ENCODE measurements around the gene RAD51B. TPM values are rescaled to one million over a fixed set of nuclear protein-coding genes. Genes with fewer than 3 reads are reported as not detected.

RAD51B gene
- total and polyA plus RNA-seq, 2 of the 13 experiments (the other 11 are each of a cell fraction or from before 2014, with no cell fraction given), result 7.0 to 9.5 TPM

- H3K4me2 ChIP-seq (ENCODE audit: low read depth, low read length), result no peak overlapping the region
- H3K79me2 ChIP-seq (ENCODE audit: insufficient read depth, low read length), result no peaks in the 10 kb centered on the region
- H3K27ac ChIP-seq (ENCODE audit: extremely low read length, insufficient read depth, low read length), result no peak overlapping the region
- BruUV-seq (replicated peaks), result no TSS peak
- TF ChIP-seq ZNF839 (CRISPR knock-in tag; IDR thresholded peaks at IDR 0.05; ENCODE audit: borderline replicate concordance) (no peak), ZNF34 (CRISPR knock-in tag; IDR thresholded peaks at IDR 0.05; ENCODE audit: borderline replicate concordance) (no peak), THAP8 (CRISPR knock-in tag; IDR thresholded peaks at IDR 0.05; ENCODE audit: borderline replicate concordance) (no peak), RFX5 (IDR thresholded peaks at IDR 0.05; ENCODE audit: low read depth, low read length) (no peak), MAFK (conservative IDR thresholded peaks at IDR 0.05 in 1 of 2, IDR thresholded peaks at IDR 0.05 in 1 of 2; ENCODE audit: low read length in 2 of 2) (no peak), ZNF674 (CRISPR knock-in tag; IDR thresholded peaks at IDR 0.05; ENCODE audit: low read depth) (no peak), GATA4 (IDR thresholded peaks at IDR 0.05; ENCODE audit: borderline replicate concordance, low read depth) (no peak), HMGA1 (CRISPR knock-in tag; conservative IDR thresholded peaks at IDR 0.05) (no peak), ZBTB4 (CRISPR knock-in tag; IDR thresholded peaks at IDR 0.05; ENCODE audit: borderline replicate concordance) (no peak), ZNF329 (CRISPR knock-in tag; IDR thresholded peaks at IDR 0.05; ENCODE audit: low read depth) (no peak), ZNF724P (CRISPR knock-in tag; IDR thresholded peaks at IDR 0.05; ENCODE audit: borderline replicate concordance) (no peak), ZNF33B (CRISPR knock-in tag; IDR thresholded peaks at IDR 0.05) (no peak), NR2F1 (CRISPR knock-in tag; IDR thresholded peaks at IDR 0.05) (no peak), ZNF580 (CRISPR knock-in tag; IDR thresholded peaks at IDR 0.05; ENCODE audit: borderline replicate concordance, low read depth) (no peak), ZNF558 (CRISPR knock-in tag; IDR thresholded peaks at IDR 0.05; ENCODE audit: borderline replicate concordance) (no peak)
- H3K9ac ChIP-seq (ENCODE audit: insufficient read depth, low read depth, low read length), result no peak overlapping the region
- H3K36me3 ChIP-seq (replicated peaks in 1 of 2; ENCODE audit: control insufficient read depth in 1 of 2, insufficient read depth in 2 of 2, low read length in 2 of 2), result no peaks in the 10 kb centered on the region
- H2AFZ ChIP-seq (ENCODE audit: low read length), result no peak overlapping the region
- DNase-seq (ENCODE audit: low spot score) (peak; percentile 3), ATAC-seq (no peak), FAIRE-seq (no peak)
- in situ Hi-C loops (cut with HindIII; ENCODE audit: extremely low pct_ligation_motif_present, low pct_unique_long_range_greater_than_20kb), result loop anchor here (25.0 kb wide), 1 partner anchor 735 kb away; no protein-coding TSS in a partner anchor
- POLR2A ChIA-PET, result no interaction called here
- WGBS (ENCODE audit: low lambda C conversion rate), result 0% methylated on average over 3 of the region's 3 CpGs
- H3K9me3 ChIP-seq (ENCODE audit: low read length), result no peaks in the 10 kb centered on the region
- 0 out of 5 replicates have a peak, but pooled peaks cover 0 to 1% of the 10 kb centered on the region in 2 experiments for H3K27me3 ChIP-seq (ENCODE audit: control insufficient read depth in 1 of 2, insufficient read depth in 2 of 2, low read length in 2 of 2)
- peaks cover 41% of the 10 kb centered on the region for H3K4me1 ChIP-seq (ENCODE audit: insufficient read depth, low read length)
- CTCF ChIA-PET (ENCODE audit: low intra/inter-chr PET ratio, low total read pairs), result no interaction called here
- H4K20me1 ChIP-seq (ENCODE audit: insufficient read depth, low read length), result no peaks in the 10 kb centered on the region
- no peak overlapping the region for H3K4me3 ChIP-seq (replicated peaks in 1 of 3; ENCODE audit: insufficient read depth in 1 of 3, low read depth in 2 of 3, low read length in 3 of 3)
- intact Hi-C loops (cut with micrococcal nuclease; ENCODE audit: unreplicated experiment), result no loop called here
These were observed 853.2 kb downstream of the RAD51B start for GRCh38 chr14:68672609-68673285.

All from HepG2 (cell line).